ENCODE measurements around the gene ECSIT. TPM values are rescaled to one million over a fixed set of nuclear protein-coding genes. Genes with fewer than 3 reads are reported as not detected.
A peak's percentile ranks its signal among the peaks of the same experiment; 100 is the strongest.

The ECSIT gene
- total RNA-seq, 1 experiment from 2014 or later: 39.4 TPM

DNA sequence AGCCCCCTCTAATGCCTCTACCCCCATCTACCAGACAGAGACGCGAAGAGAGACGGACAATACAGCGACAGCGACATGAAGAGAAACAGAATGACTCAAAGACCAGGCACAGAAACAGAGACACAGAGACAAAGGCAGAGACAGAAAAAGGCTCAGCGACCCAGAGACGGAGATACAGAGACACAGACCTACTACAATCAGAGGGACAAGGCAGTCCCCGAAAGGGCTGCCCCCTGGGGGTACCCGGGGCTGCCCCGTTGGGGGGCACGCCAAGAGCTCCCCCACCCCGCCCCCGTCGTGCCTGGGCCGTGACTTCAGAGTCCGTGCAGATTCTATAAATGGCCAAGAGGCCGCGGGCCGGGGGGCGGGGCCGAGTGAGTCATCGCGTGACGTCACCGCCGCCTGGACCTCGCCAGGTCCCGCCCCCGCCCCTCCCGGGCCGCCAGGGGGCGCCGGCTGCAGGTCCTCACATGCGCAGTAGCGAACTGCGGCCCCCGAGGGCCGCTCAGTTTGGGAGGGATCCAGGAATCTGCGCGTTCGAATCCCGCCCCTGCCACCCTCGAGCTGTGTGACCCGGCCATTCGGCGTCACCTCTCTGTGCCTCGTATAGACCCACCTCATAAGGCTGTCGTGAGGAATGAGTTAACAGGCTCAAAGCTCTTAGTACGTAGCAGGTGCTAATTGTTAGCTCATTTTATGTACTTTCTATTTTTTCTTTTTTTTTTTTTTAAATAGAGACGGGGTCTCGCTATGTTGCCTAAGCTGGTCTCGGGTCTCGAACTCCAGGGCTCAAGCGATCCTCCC is 7.1 kb upstream of the ECSIT start:
- peak; percentile 22 for DNase-seq (ENCODE audit: low read depth, low spot score)
- in situ Hi-C loops (cut with HindIII; ENCODE audit: low pct_unique_long_range_greater_than_20kb, low sequenced_read_pairs): no loop called here
- TF ChIP-seq, protein P1, sequence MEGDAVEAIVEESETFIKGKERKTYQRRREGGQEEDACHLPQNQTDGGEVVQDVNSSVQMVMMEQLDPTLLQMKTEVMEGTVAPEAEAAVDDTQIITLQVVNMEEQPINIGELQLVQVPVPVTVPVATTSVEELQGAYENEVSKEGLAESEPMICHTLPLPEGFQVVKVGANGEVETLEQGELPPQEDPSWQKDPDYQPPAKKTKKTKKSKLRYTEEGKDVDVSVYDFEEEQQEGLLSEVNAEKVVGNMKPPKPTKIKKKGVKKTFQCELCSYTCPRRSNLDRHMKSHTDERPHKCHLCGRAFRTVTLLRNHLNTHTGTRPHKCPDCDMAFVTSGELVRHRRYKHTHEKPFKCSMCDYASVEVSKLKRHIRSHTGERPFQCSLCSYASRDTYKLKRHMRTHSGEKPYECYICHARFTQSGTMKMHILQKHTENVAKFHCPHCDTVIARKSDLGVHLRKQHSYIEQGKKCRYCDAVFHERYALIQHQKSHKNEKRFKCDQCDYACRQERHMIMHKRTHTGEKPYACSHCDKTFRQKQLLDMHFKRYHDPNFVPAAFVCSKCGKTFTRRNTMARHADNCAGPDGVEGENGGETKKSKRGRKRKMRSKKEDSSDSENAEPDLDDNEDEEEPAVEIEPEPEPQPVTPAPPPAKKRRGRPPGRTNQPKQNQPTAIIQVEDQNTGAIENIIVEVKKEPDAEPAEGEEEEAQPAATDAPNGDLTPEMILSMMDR (IDR thresholded peaks at IDR 0.05): peak; percentile 95
- 0 out of 2 replicates have a peak, but pooled peaks have one; percentile 31 for TF ChIP-seq POLR2AphosphoS5 (IDR thresholded peaks at IDR 0.05; ENCODE audit: low read depth, low read length)
- TF ChIP-seq, protein P2, sequence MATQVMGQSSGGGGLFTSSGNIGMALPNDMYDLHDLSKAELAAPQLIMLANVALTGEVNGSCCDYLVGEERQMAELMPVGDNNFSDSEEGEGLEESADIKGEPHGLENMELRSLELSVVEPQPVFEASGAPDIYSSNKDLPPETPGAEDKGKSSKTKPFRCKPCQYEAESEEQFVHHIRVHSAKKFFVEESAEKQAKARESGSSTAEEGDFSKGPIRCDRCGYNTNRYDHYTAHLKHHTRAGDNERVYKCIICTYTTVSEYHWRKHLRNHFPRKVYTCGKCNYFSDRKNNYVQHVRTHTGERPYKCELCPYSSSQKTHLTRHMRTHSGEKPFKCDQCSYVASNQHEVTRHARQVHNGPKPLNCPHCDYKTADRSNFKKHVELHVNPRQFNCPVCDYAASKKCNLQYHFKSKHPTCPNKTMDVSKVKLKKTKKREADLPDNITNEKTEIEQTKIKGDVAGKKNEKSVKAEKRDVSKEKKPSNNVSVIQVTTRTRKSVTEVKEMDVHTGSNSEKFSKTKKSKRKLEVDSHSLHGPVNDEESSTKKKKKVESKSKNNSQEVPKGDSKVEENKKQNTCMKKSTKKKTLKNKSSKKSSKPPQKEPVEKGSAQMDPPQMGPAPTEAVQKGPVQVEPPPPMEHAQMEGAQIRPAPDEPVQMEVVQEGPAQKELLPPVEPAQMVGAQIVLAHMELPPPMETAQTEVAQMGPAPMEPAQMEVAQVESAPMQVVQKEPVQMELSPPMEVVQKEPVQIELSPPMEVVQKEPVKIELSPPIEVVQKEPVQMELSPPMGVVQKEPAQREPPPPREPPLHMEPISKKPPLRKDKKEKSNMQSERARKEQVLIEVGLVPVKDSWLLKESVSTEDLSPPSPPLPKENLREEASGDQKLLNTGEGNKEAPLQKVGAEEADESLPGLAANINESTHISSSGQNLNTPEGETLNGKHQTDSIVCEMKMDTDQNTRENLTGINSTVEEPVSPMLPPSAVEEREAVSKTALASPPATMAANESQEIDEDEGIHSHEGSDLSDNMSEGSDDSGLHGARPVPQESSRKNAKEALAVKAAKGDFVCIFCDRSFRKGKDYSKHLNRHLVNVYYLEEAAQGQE (IDR thresholded peaks at IDR 0.05; ENCODE audit: insufficient read depth in 1 of 2, low read depth in 2 of 2, low read length in 1 of 2): no peak
- no peak for TF ChIP-seq SIN3A (IDR thresholded peaks at IDR 0.05; ENCODE audit: borderline replicate concordance, insufficient read depth, low read depth, low read length)
- TF ChIP-seq TCF7L2 (IDR thresholded peaks at IDR 0.05; ENCODE audit: low read depth, low read length): no peak
- Histone ChIP-seq H3K4me1 (ENCODE audit: control insufficient read depth, insufficient read depth, low read length) (no peaks in the 10 kb centered on the region; the same call in none of the 2 replicates), H3K9me3 (ENCODE audit: control insufficient read depth, insufficient read depth, low read depth, low read length) (no peaks in the 10 kb centered on the region), H3K36me3 (ENCODE audit: control insufficient read depth, insufficient read depth, low read length) (no peaks in the 10 kb centered on the region), H3K27ac (ENCODE audit: low read length) (peak overlapping the region; percentile 85), H3K4me3 (ENCODE audit: low read depth in 2 of 2, low read length in 2 of 2) (peak overlapping the region; percentile 30 to 57), H3K27me3 (ENCODE audit: control insufficient read depth, insufficient read depth, low read length) (no peaks in the 10 kb centered on the region)
- intact Hi-C loops (cut with micrococcal nuclease; ENCODE audit: unreplicated experiment): no loop called here
- BruUV-seq (replicated peaks): no TSS peak
- ATAC-seq: peak; percentile 83
- ChIA-PET CTCF (interaction anchor here (1.6 kb wide), 1 partner anchor 14 kb away, joined by 6 read pairs; no protein-coding TSS in a partner anchor), POLR2A (no interaction called here)

DNA sequence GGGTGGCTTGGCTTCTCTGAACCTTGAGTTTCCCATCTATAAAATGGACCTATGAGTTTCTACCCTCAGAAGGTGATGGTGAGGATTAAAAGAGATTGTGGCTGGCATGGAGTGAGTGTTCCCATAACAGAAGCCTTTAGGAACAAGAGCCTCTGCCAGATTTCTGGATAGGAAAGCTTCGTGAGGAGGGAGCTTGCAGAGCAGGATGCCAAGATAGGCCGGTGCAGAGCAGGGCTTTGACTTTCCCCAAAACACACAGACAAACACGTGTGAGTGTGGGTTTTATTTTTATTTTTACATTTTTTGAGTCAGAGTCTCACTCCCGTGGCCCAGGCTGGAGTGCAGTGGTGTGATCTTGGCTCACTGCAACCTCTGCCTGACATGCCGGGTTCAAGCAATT is 6.0 kb upstream of the ECSIT start:
- Histone ChIP-seq H3K27me3 (ENCODE audit: control insufficient read depth, insufficient read depth, low read length) (no peaks in the 10 kb centered on the region), H3K9me3 (ENCODE audit: control insufficient read depth, insufficient read depth, low read depth, low read length) (no peaks in the 10 kb centered on the region), H3K27ac (ENCODE audit: low read length) (no peak overlapping the region), H3K4me3 (ENCODE audit: low read depth in 2 of 2, low read length in 2 of 2) (no peak overlapping the region), H3K4me1 (ENCODE audit: control insufficient read depth, insufficient read depth, low read length) (no peaks in the 10 kb centered on the region; the same call in none of the 2 replicates), H3K36me3 (ENCODE audit: control insufficient read depth, insufficient read depth, low read length) (no peaks in the 10 kb centered on the region)
- ChIA-PET POLR2A (no interaction called here), CTCF (interaction anchor here (1.6 kb wide), 1 partner anchor 15 kb away, joined by 6 read pairs; no protein-coding TSS in a partner anchor)
- no TSS peak for BruUV-seq (replicated peaks)
- in situ Hi-C loops (cut with HindIII; ENCODE audit: low pct_unique_long_range_greater_than_20kb, low sequenced_read_pairs) (no loop called here), intact Hi-C loops (cut with micrococcal nuclease; ENCODE audit: unreplicated experiment) (no loop called here)
- TF ChIP-seq, protein P2 (IDR thresholded peaks at IDR 0.05; ENCODE audit: insufficient read depth in 1 of 2, low read depth in 2 of 2, low read length in 1 of 2): no peak
- ATAC-seq: no peak
- no peak for DNase-seq (ENCODE audit: low read depth, low spot score)
